GM12878 (cell line): ENCODE data around the gene SCN8A. TPM values are rescaled to one million over a fixed set of nuclear protein-coding genes. Genes with fewer than 3 reads are reported as not detected.

Experiments used
- ATAC-seq: fragments of 200-7000 bp; cut with Tn5 transposase; 3 replicates; pipeline ENCODE4 v1.9.1; 2020; ENCODE audit warnings: mild to moderate bottlenecking, moderate library complexity
- BruUV-seq: library from RNA; stranded (reverse); fragments of 400-500 nt; replicated peaks from 2 replicates; lab custom pipeline; 2021; lab: Mats Ljungman, UMichigan
- CTCF ChIA-PET: fragments of 300-600 bp; sonication (Branson Sonifier 250); formaldehyde crosslinking; extraction: SDS; loops from one replicate; lab custom pipeline; 2021; ENCODE audit warnings: inconsistent platforms; lab: Yijun Ruan, JAX
- POLR2A ChIA-PET: fragments of 350-600 bp; formaldehyde crosslinking; extraction: SDS; loops from one replicate; lab custom pipeline; 2021; ENCODE audit warnings: inconsistent platforms; lab: Charles Lee
- RAD21 ChIA-PET: fragments of 300-600 bp; sonication (Branson Sonifier 250); formaldehyde crosslinking; loops from one replicate; lab custom pipeline; 2023; ENCODE audit warnings: antibody characterized with exemption; ENCODE audit not compliant: unreplicated experiment; lab: Charles Lee
- SMC1A ChIA-PET: fragments of 300-600 bp; sonication (Branson Sonifier 250); formaldehyde crosslinking; loops from one replicate; lab custom pipeline; 2023; ENCODE audit not compliant: unreplicated experiment, uncharacterized antibody; lab: Charles Lee
- DNase-seq: peaks from one replicate; pipeline ENCODE4 v3.0.0-alpha.2; 2011; ENCODE audit warnings: low read depth, low spot score
- FAIRE-seq: peaks from 3 replicates; lab custom pipeline; 2011; peaks lifted over from hg19 to GRCh38; lab: Jason Lieb, UNC
- H2AFZ ChIP-seq: 2 replicates; pipeline ENCODE4 v1.6.0; 2011; ENCODE audit warnings: low read depth, low read length, control low read depth; ENCODE audit not compliant: control insufficient read depth
- H3K27ac ChIP-seq: 2 replicates; pipeline ENCODE4 v1.5.1; 2011; ENCODE audit warnings: control low read depth; ENCODE audit not compliant: control insufficient read depth, insufficient read depth
- H3K27me3 ChIP-seq, 2 experiments: replicated peaks in 1 of 2; 2 replicates each; pipeline versions ENCODE4 v1.6.0 to v1.6.1; 2011; ENCODE audit warnings: low read length in 1 of 2; ENCODE audit not compliant: control insufficient read depth in 2 of 2, insufficient read depth in 2 of 2
- H3K36me3 ChIP-seq, 2 experiments: 2 replicates each; pipeline ENCODE4 v1.5.1; 2011; ENCODE audit warnings: low read length in 1 of 2; ENCODE audit not compliant: control insufficient read depth in 2 of 2, insufficient read depth in 2 of 2
- H3K4me1 ChIP-seq: 2 replicates; pipeline ENCODE4 v1.6.1; 2011; ENCODE audit warnings: mild to moderate bottlenecking, low read length, moderate library complexity, mixed read lengths; ENCODE audit not compliant: control insufficient read depth, insufficient read depth
- H3K4me2 ChIP-seq: 2 replicates; pipeline ENCODE4 v1.6.0; 2011; ENCODE audit warnings: control low read depth; ENCODE audit not compliant: control insufficient read depth, insufficient read depth
- H3K4me3 ChIP-seq: fragments of 200-600 bp; sonication (generic); 2 replicates; pipeline ENCODE4 v1.5.1; 2016
- H3K79me2 ChIP-seq: 2 replicates; pipeline ENCODE4 v1.6.0; 2011; ENCODE audit warnings: low read length; ENCODE audit not compliant: control insufficient read depth, insufficient read depth
- H3K9ac ChIP-seq: 2 replicates; pipeline ENCODE4 v1.8.0; 2011; ENCODE audit warnings: low read length, control low read depth, mixed read lengths; ENCODE audit not compliant: control insufficient read depth, insufficient read depth
- H3K9me3 ChIP-seq: replicated peaks from 3 replicates; pipeline ENCODE4 v1.5.1; 2011; ENCODE audit warnings: mild to moderate bottlenecking, low read length; ENCODE audit not compliant: control insufficient read depth, insufficient read depth
- H4K20me1 ChIP-seq: 2 replicates; pipeline ENCODE4 v1.6.0; 2011; ENCODE audit not compliant: control insufficient read depth, insufficient read depth
- ASH2L ChIP-seq: fragments of 300-600, 200-600 bp; sonication (generic); IDR thresholded peaks from 2 replicates; pipeline ENCODE4 v1.6.1; 2017; ENCODE audit warnings: low read depth, mild to moderate bottlenecking, borderline replicate concordance
- BACH1 ChIP-seq: fragments of 450-650 bp; IDR thresholded peaks from 2 replicates; pipeline ENCODE4 v1.6.1; 2017; ENCODE audit warnings: mild to moderate bottlenecking, borderline replicate concordance
- BMI1 ChIP-seq: fragments of 450-650 bp; IDR thresholded peaks from 2 replicates; pipeline ENCODE4 v1.6.1; 2016; ENCODE audit warnings: mild to moderate bottlenecking, moderate library complexity, borderline replicate concordance
- CHD1 ChIP-seq: IDR thresholded peaks from 2 replicates; pipeline ENCODE4 v1.6.1; 2012; ENCODE audit warnings: low read depth, low read length, improper control_type of control experiment
- CHD2 ChIP-seq: IDR thresholded peaks from 2 replicates; pipeline ENCODE4 v1.6.1; 2011; ENCODE audit warnings: low read depth, low read length, improper control_type of control experiment, borderline replicate concordance
- EP300 ChIP-seq, 2 experiments: fragments of 150-350 bp in 1 of 2; IDR thresholded peaks; 2 replicates each; pipeline ENCODE4 v1.6.1; 2011 to 2012; ENCODE audit warnings: low read depth in 2 of 2, low read length in 2 of 2, borderline replicate concordance in 1 of 2, improper control_type of control experiment in 1 of 2, inconsistent platforms in 1 of 2; ENCODE audit not compliant: control insufficient read depth in 1 of 2
- EZH2 ChIP-seq: IDR thresholded peaks from 2 replicates; pipeline ENCODE4 v1.6.1; 2012; ENCODE audit warnings: low read depth, mild to moderate bottlenecking, control low read depth, inconsistent platforms, low read length, borderline replicate concordance; ENCODE audit not compliant: control insufficient read depth
- IKZF1 ChIP-seq: fragments of 450-650 bp; conservative IDR thresholded peaks from 2 replicates; pipeline ENCODE4 v1.6.1; 2017; ENCODE audit warnings: antibody characterized with exemption, mild to moderate bottlenecking
- KDM1A ChIP-seq: fragments of 200-600 bp; sonication (generic); IDR thresholded peaks from 2 replicates; pipeline ENCODE4 v1.6.1; 2016; ENCODE audit warnings: borderline replicate concordance
- LARP7 ChIP-seq: fragments of 450-650 bp; IDR thresholded peaks from 2 replicates; pipeline ENCODE4 v1.6.1; 2017; ENCODE audit warnings: mild to moderate bottlenecking
- NFXL1 ChIP-seq: fragments of 450-650 bp; IDR thresholded peaks from 2 replicates; pipeline ENCODE4 v1.6.1; 2017; ENCODE audit warnings: antibody characterized with exemption, mild to moderate bottlenecking, borderline replicate concordance
- SMARCA5 ChIP-seq: fragments of 450-650 bp; IDR thresholded peaks from 2 replicates; pipeline ENCODE4 v1.6.1; 2017; ENCODE audit warnings: mild to moderate bottlenecking
- TBL1XR1 ChIP-seq: IDR thresholded peaks from 2 replicates; pipeline ENCODE4 v1.6.1; 2012; ENCODE audit warnings: low read depth, low read length, improper control_type of control experiment
- ZBTB4 ChIP-seq: fragments of 450-650 bp; formaldehyde crosslinking; IDR thresholded peaks from 2 replicates; pipeline ENCODE4 v1.4.0; 2022; ENCODE audit warnings: mild to moderate bottlenecking, moderate library complexity
- ZNF207 ChIP-seq: fragments of 450-650 bp; IDR thresholded peaks from 2 replicates; pipeline ENCODE4 v1.6.1; 2014; ENCODE audit warnings: antibody characterized with exemption, mild to moderate bottlenecking, borderline replicate concordance
- ZSCAN29 ChIP-seq: fragments of 450-650 bp; IDR thresholded peaks from 2 replicates; pipeline ENCODE4 v1.6.1; 2017; ENCODE audit warnings: mild to moderate bottlenecking, moderate library complexity
- WGBS: methylation state at CpG from one replicate; pipeline ENCODE4 v1.1.6; 2016; ENCODE audit warnings: low lambda C conversion rate; ENCODE audit not compliant: insufficient replicate concordance, insufficient coverage; ENCODE audit errors: missing lambda C conversion rate; 5-methylcytosine and 5-hydroxymethylcytosine counted together
- in situ Hi-C: fragments of 300-500 bp; cut with MboI; formaldehyde crosslinking; loops from 9 replicates; pipeline ENCODE4 v1.14.3; 2018; ENCODE audit warnings: mixed read lengths
- intact Hi-C: fragments of 100-400 bp; cut with micrococcal nuclease; formaldehyde crosslinking; loops from one replicate; pipeline ENCODE4 v1.14.2; 2022; ENCODE audit not compliant: unreplicated experiment
- polyA plus RNA-seq, 11 experiments: library from polyadenylated mRNA; depleted of rRNA in 4 of 11; unstranded in 6 of 11; stranded (reverse) in 5 of 11; fragments of >200 nt; fragmentation: Nextera tagmentation in 4 of 11; fragmentation: Illumina TruSeq in 1 of 11; extraction: Ambion mirVana in 4 of 11; extraction: Trizol in 1 of 11; gene quantifications; 1 replicate in 1 of 11; 2 replicates in 10 of 11; pipeline versions ENCODE4 v1.2.1 to v1.2.3, GENCODE V29; 2011 to 2016; ENCODE audit warnings: inconsistent platforms in 2 of 11, missing spikeins in 2 of 11, low read depth in 1 of 11
- total RNA-seq, 4 experiments: library from RNA; depleted of rRNA in 3 of 4; stranded (reverse); fragments of >200 nt in 3 of 4; fragmentation: Illumina TruSeq in 1 of 4; extraction: Trizol in 1 of 4; gene quantifications; 2 replicates each; pipeline versions ENCODE4 v1.2.1 to v1.2.3, GENCODE V29; 2013 to 2021

The SCN8A gene
- total and polyA plus RNA-seq, 10 of the 15 experiments (the other 5 are each of a cell fraction or from before 2014, with no cell fraction given), result 0.02 to 0.23 (median 0.06) TPM; not detected in 2

DNA sequence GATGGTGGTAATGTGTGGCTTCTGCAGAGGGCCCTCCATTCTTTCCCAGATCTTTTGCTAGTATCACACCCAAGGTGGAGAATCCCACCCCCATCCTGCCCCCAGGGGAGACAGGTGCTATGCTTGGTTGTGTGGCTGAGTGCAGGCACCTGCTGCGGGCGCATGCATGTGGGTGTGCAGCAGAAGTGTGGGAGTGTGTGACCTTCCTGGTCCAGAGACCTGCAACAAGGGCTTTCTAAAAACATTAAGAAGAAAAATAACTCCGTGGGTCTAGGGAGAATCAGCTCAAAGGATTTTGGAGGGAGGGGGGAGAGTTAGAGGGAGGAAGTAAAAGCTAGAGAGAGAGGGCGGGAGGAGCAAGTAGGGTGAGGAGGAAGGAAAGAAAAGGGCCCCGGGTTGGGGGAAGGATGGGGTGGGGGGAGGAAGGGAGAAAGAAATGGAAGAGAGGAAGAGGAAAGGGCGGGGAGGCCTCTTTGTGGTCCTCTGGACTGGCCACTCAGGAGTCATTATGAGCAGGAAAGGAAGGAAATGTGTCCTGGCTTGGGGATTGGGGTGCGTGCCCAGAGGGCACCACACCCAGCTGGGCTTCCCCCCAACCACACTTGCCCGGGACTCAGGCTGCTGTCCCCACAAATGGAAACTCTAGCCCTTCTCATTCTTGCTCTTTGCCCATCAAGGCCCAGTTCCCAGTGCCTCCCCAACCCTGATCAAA lies 260.5 kb downstream of the SCN8A start:
- POLR2A ChIA-PET, result no interaction called here

DNA sequence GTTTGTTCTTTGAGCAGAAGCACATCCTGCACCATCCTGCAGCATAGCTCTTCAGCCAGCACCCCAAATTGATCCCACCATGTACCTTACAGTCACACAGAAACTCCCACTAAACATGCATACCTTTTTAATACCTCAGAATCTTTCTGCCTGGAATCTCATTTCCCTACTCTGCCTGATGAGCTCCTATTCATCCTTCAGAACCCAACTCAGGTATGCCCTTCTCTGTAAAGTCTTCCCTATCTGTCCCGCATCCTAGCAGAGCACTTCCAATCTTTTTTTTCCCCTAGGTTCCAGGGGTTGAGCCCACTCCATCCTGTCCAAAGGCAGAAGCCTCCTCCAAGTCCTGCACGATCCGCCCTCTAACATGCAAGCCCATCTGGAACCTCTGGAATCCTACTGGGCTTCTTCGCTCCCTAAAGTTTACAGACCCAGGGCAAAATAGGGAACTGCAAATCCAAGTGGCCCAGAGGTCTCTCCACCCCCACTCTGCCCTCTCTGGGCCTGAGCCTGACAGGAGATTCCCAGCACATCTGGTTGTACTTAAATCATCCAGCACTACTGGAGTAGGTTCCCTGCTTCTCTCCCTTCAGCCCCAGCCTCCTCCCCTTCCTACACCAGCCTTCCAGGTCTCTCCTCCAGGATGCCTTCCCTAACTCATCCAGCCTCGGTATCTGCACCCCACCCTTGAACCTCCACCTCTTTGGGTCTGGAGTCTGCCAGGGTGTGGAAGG lies 261.5 kb downstream of the SCN8A start:
- Histone ChIP-seq H3K27ac (no peak overlapping the region), H3K9ac (no peak overlapping the region), H3K9me3 (no peaks in the 10 kb centered on the region), H4K20me1 (no peaks in the 10 kb centered on the region), H3K27me3 (peaks cover 0 to 2% of the 10 kb centered on the region in 2 experiments; a peak in 2 of 4 replicates), H3K79me2 (no peaks in the 10 kb centered on the region), H3K4me2 (no peak overlapping the region), H3K36me3 (no peaks in the 10 kb centered on the region), H3K4me1 (no peaks in the 10 kb centered on the region), H2AFZ (no peak overlapping the region), H3K4me3 (no peak overlapping the region)
- POLR2A ChIA-PET, result no interaction called here
- RAD21 ChIA-PET, result no interaction called here
- FAIRE-seq (no peak), DNase-seq (no peak), ATAC-seq (no peak)
- CTCF ChIA-PET, result no interaction called here
- no TSS peak for BruUV-seq
- SMC1A ChIA-PET, result no interaction called here
- 55% methylated on average over 5 of the region's 5 CpGs for WGBS
- in situ Hi-C loops, result no loop called here
- intact Hi-C loops, result no loop called here
- no peak for TF ChIP-seq TBL1XR1
- no peak for TF ChIP-seq NFXL1
- TF ChIP-seq SMARCA5, result no peak
- no peak for TF ChIP-seq CHD2
- TF ChIP-seq ZNF207, result no peak
- TF ChIP-seq EP300 (IDR thresholded peaks at IDR 0.05; ENCODE audit: borderline replicate concordance in 1 of 2, control insufficient read depth in 1 of 2, low read depth in 2 of 2, low read length in 2 of 2), result no peak
- TF ChIP-seq EZH2, result no peak
- TF ChIP-seq ZBTB4 (CRISPR knock-in tag), result no peak
- TF ChIP-seq LARP7, result no peak
- no peak for TF ChIP-seq BMI1
- TF ChIP-seq KDM1A, result no peak

More for the DNA sequence above, 260.5 kb downstream of the SCN8A start:
- Histone ChIP-seq H3K27ac (no peak overlapping the region), H3K9ac (no peak overlapping the region), H3K79me2 (no peaks in the 10 kb centered on the region), H3K4me1 (no peaks in the 10 kb centered on the region), H2AFZ (no peak overlapping the region), H3K36me3 (no peaks in the 10 kb centered on the region), H3K4me2 (no peak overlapping the region), H3K27me3 (peaks cover 0 to 2% of the 10 kb centered on the region in 2 experiments; a peak in 2 of 4 replicates), H3K9me3 (no peaks in the 10 kb centered on the region), H4K20me1 (no peaks in the 10 kb centered on the region), H3K4me3 (no peak overlapping the region)
- intact Hi-C loops, result no loop called here
- in situ Hi-C loops, result no loop called here
- ChIA-PET CTCF (no interaction called here), SMC1A (no interaction called here), RAD21 (interaction anchor here (0.6 kb wide), 1 partner anchor 1192 kb away, joined by 3 read pairs; no protein-coding TSS in a partner anchor)
- DNase-seq (no peak), ATAC-seq (no peak), FAIRE-seq (no peak)
- whole genome bisulfite sequencing, result 25% methylated on average over 5 of the region's 8 CpGs
- BruUV-seq, result no TSS peak
- TF ChIP-seq BACH1 (no peak), CHD1 (no peak), IKZF1 (no peak), ZSCAN29 (no peak), ASH2L (no peak), SMARCA5 (no peak)
